Suppressor macrophage treated with lipopolysaccharide for 4 hours (primary cell): ENCODE data around the gene TP53RK.

ENCODE experiments used
- DNase-seq: peaks from one replicate; pipeline ENCODE4 v3.0.0-alpha.2; 2020

TP53RK gene

GRCh38 chr20:46637427-46638133 is 51.7 kb downstream of the TP53RK start:
- DNase-seq, result no peak

GRCh38 chr20:46637020-46637419 is 52.2 kb downstream of the TP53RK start:
- DNase-seq, result no peak

GRCh38 chr20:46636514-46636913 is 52.7 kb downstream of the TP53RK start:
- no peak for DNase-seq

- peak; percentile 27 for DNase-seq
Observed at GRCh38 chr20:46635514-46636136, 53.6 kb downstream of the TP53RK start.

- DNase-seq, result no peak
Observed at GRCh38 chr20:46634528-46634927, 54.7 kb downstream of the TP53RK start.
